Activated T-cell treated with anti-CD3 and anti-CD28 coated beads, Interleukin-2, amount 50 U/mL, for 4 hours (primary cell): Measurements from ENCODE around the gene FKBP2. TPM values are rescaled to one million over a fixed set of nuclear protein-coding genes. Genes with fewer than 3 reads are reported as not detected.

Experiments used
- ATAC-seq, 2 donors: fragments of 200-7000 bp; cut with Tn5 transposase; one replicate each; pipeline ENCODE4 v1.10.0; 2021
- DNase-seq: peaks from one replicate; pipeline ENCODE4 v3.0.0-alpha.2; 2020
- H3K27me3 Mint-ChIP-seq: one replicate; pipeline ENCODE4 v1.8.0; 2021; ENCODE audit warnings: low read depth, mixed read lengths
- H3K36me3 Mint-ChIP-seq: one replicate; pipeline ENCODE4 v1.8.0; 2022; ENCODE audit warnings: mixed read lengths; ENCODE audit not compliant: insufficient read depth
- H3K4me1 Mint-ChIP-seq: one replicate; pipeline ENCODE4 v1.8.0; 2021; ENCODE audit warnings: low read depth, mixed read lengths
- H3K4me3 Mint-ChIP-seq: one replicate; pipeline ENCODE4 v1.8.0; 2021; ENCODE audit warnings: mild to moderate bottlenecking, moderate library complexity, mixed read lengths
- H3K9me3 Mint-ChIP-seq: one replicate; pipeline ENCODE4 v1.8.0; 2021; ENCODE audit warnings: mixed read lengths
- total RNA-seq, 3 donors: library from RNA; stranded (reverse); gene quantifications; one replicate each; pipeline ENCODE4 v1.2.1, GENCODE V29; 2021

FKBP2 gene
- total RNA-seq, 3 donors from 2014 or later = 43.3 to 48.9 (median 44.4) TPM

DNA sequence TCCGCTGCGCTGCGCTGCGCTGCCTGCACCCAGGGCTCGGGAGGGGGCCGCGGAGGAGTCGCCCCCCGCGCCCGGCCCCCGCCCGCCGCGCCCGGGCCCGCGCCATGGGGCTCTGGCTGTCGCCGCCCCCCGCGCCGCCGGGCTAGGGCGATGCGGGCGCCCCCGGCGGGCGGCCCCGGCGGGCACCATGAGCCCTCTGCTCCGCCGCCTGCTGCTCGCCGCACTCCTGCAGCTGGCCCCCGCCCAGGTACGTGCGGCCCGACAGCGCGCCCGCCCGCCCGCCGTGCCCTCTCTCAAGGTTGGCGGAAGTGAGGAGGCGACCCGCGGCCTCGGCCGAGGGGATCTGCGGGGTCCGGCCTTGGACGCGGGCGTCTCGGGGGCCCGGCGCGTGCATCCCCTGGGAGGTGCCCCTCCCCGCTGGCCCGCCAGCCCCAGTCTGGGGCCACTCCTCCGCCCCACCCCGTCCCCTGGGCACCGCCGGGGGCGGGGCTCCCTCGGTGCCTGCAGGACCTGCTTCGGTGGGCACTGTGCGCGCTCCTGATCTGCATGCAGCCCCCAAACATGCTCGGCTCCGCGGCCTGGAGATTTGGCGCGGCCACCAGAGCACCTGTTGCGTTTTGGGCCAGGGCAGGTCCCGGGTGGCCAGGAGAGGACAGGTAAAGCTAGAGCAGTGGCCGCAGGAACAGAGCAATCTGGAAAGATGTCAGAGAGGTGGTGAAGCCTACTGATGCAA lies 6.1 kb upstream of the FKBP2 start:
- H3K4me1 Mint-ChIP-seq = peaks cover 33% of the 10 kb centered on the region
- no peaks in the 10 kb centered on the region for H3K36me3 Mint-ChIP-seq
- H3K27me3 Mint-ChIP-seq = no peaks in the 10 kb centered on the region
- ATAC-seq (peak; percentile 66), DNase-seq (no peak)
- H3K4me3 Mint-ChIP-seq = peak overlapping the region; percentile 83
- H3K9me3 Mint-ChIP-seq = no peaks in the 10 kb centered on the region

DNA sequence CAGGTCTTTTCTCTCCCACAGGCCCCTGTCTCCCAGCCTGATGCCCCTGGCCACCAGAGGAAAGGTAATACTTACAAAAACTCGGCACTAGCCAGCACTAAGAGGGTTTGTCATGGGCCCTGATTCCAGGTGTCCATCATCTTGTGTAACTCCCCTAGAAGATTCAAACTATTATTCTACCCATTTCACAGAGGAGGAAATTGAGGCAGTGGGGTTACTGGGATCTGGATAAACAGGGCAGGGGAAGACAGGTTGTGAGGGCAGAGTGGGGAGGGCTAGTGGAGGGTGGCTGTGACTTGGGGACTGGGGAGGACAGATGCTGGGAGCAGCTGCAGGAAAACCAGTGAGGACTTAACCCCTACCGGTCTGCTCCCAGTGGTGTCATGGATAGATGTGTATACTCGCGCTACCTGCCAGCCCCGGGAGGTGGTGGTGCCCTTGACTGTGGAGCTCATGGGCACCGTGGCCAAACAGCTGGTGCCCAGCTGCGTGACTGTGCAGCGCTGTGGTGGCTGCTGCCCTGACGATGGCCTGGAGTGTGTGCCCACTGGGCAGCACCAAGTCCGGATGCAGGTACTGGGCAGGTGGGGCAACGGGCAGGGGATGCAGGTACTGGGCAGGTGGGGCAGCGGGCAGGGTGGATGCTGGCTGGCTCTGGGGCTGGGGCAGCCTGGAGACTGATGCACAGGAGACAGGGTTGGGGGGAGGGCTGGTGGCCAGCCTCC lies 5.3 kb upstream of the FKBP2 start:
- Mint-ChIP-seq H3K9me3 (no peaks in the 10 kb centered on the region), H3K36me3 (peaks cover 2% of the 10 kb centered on the region), H3K27me3 (no peaks in the 10 kb centered on the region), H3K4me1 (peaks cover 37% of the 10 kb centered on the region), H3K4me3 (peak overlapping the region; percentile 83)
- no peak for ATAC-seq
- no peak for DNase-seq

DNA sequence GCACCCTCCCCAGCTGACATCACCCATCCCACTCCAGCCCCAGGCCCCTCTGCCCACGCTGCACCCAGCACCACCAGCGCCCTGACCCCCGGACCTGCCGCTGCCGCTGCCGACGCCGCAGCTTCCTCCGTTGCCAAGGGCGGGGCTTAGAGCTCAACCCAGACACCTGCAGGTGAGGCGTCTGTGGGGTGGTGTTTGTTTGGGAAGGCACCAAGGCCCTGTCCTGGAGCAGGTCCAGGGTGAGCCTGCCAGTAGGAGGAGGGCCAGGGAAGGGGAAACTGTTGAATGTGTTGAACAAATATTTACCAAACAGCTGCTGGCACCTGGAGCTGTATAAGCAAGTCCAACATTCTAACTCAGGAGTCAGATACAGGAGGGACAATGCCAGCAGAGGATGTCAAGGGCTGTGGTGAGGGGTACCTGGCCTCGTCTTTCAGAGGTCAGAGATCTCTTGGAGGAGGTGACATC lies 3.4 kb upstream of the FKBP2 start:
- no peaks in the 10 kb centered on the region for H3K9me3 Mint-ChIP-seq
- no peak overlapping the region for H3K4me3 Mint-ChIP-seq
- no peaks in the 10 kb centered on the region for H3K27me3 Mint-ChIP-seq
- H3K4me1 Mint-ChIP-seq = peaks cover 30% of the 10 kb centered on the region
- DNase-seq = no peak
- peaks cover 2% of the 10 kb centered on the region for H3K36me3 Mint-ChIP-seq
- no peak for ATAC-seq

- H3K36me3 Mint-ChIP-seq = peaks cover 2% of the 10 kb centered on the region
- H3K27me3 Mint-ChIP-seq = no peaks in the 10 kb centered on the region
- DNase-seq = no peak
- H3K9me3 Mint-ChIP-seq = no peaks in the 10 kb centered on the region
- no peak for ATAC-seq
- H3K4me1 Mint-ChIP-seq = peaks cover 32% of the 10 kb centered on the region
- H3K4me3 Mint-ChIP-seq = no peak overlapping the region
These were observed 2.8 kb upstream of the FKBP2 start for GRCh38 chr11:64238076-64238475.

GRCh38 chr11:64238999-64239398 lies 1.9 kb upstream of the FKBP2 start:
- Mint-ChIP-seq H3K9me3 (no peaks in the 10 kb centered on the region), H3K4me3 (no peak overlapping the region), H3K27me3 (no peaks in the 10 kb centered on the region), H3K36me3 (peaks cover 2% of the 10 kb centered on the region), H3K4me1 (peaks cover 37% of the 10 kb centered on the region)
- ATAC-seq (no peak), DNase-seq (no peak)

GRCh38 chr11:64239662-64240434 lies 1.0 kb upstream of the FKBP2 start:
- Mint-ChIP-seq H3K36me3 (peaks cover 2% of the 10 kb centered on the region), H3K27me3 (no peaks in the 10 kb centered on the region), H3K4me3 (peak overlapping the region; percentile 89), H3K4me1 (peaks cover 40% of the 10 kb centered on the region), H3K9me3 (no peaks in the 10 kb centered on the region)
- ATAC-seq (no peak), DNase-seq (no peak)

- peaks cover 2% of the 10 kb centered on the region for H3K36me3 Mint-ChIP-seq
- H3K27me3 Mint-ChIP-seq = no peaks in the 10 kb centered on the region
- ATAC-seq (peak; percentile 82 to 84), DNase-seq (peak; percentile 100)
- H3K4me1 Mint-ChIP-seq = peaks cover 31% of the 10 kb centered on the region
- H3K4me3 Mint-ChIP-seq = peak overlapping the region; percentile 89
- H3K9me3 Mint-ChIP-seq = no peaks in the 10 kb centered on the region
These were observed 271 bp downstream of the FKBP2 start for GRCh38 chr11:64241241-64241490.

DNA sequence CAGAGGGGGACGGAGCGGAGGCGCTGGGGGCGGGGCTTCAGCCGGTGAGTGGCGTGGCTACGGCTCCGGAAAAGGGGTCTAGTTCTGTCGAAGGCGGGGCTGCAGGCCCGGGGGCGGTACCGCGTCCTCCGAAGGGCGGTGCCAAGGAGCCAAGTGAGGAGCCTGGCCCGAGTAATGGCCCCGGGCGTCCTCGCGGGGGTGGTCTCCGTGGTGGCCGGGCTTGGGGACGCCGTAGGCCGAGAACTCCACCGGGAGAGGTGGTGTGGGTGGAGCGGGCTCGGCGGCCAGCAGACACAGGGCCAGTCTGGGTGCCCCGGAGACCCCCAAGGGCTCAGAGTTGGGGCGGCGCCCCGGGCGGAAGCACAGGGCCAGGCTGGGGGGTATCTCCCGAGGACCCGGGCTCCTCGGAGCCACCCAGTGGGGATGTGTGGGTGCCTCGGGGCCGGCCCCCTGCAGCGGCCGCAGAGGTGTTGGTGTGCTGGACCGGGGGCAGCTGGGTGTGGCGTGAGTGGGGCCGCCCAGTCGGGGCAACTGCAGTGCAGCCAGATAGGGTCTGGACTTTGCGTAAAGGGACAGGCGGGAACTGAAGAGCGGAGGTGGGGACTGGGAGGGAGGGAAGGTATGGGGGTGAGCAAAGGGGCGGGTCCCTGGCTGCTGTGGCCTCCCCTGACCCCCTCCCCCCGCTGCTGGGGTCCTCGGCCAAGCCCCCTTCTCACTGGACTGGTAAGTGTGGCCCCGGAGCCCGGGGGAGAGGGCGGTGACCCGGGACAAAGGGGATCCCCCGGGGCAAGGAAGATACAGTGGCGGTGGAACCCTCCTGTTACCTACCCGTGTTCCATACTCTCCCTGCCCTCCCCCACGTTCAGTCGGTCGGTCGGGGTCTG lies 838 bp downstream of the FKBP2 start:
- DNase-seq = no peak
- peak; percentile 1 for ATAC-seq

DNA sequence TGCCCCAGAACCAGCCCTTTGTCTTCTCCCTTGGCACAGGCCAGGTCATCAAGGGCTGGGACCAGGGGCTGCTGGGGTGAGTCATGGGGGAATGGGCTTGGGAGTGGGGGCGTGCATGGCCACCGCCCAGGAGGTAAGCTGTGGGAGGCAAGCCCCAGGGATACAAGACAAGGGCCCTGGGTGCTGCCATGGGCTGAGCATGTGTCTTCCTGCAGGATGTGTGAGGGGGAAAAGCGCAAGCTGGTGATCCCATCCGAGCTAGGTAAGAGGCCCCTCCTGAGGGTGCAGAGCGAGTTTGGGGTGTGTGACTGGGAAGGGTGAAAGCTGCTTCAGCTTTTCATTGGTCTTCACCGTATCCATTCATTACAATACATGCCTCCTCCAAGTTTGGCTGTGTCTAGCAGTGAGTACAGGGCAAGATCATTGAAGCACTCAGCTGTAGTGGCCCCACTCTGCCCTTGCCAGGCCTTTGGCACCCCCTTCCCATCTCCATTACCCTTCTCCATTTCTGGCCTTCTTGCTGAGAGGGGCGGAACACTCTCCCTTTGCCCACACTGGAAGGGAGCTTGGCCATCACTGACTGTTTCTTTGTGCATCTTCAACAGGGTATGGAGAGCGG lies 2.5 kb downstream of the FKBP2 start:
- no peaks in the 10 kb centered on the region for H3K9me3 Mint-ChIP-seq
- H3K27me3 Mint-ChIP-seq = no peaks in the 10 kb centered on the region
- peaks cover 2% of the 10 kb centered on the region for H3K36me3 Mint-ChIP-seq
- no peak for ATAC-seq
- no peak for DNase-seq
- peaks cover 33% of the 10 kb centered on the region for H3K4me1 Mint-ChIP-seq
- H3K4me3 Mint-ChIP-seq = peak overlapping the region; percentile 89

More for the DNA sequence above, 838 bp downstream of the FKBP2 start:
- H3K4me1 Mint-ChIP-seq = peaks cover 31% of the 10 kb centered on the region
- H3K4me3 Mint-ChIP-seq = peak overlapping the region; percentile 89
- no peaks in the 10 kb centered on the region for H3K9me3 Mint-ChIP-seq
- peaks cover 2% of the 10 kb centered on the region for H3K36me3 Mint-ChIP-seq
- H3K27me3 Mint-ChIP-seq = no peaks in the 10 kb centered on the region

GRCh38 chr11:64244107-64244506 lies 3.2 kb downstream of the FKBP2 start:
- H3K36me3 Mint-ChIP-seq = peaks cover 2% of the 10 kb centered on the region
- ATAC-seq = no peak
- peaks cover 33% of the 10 kb centered on the region for H3K4me1 Mint-ChIP-seq
- no peaks in the 10 kb centered on the region for H3K27me3 Mint-ChIP-seq
- H3K4me3 Mint-ChIP-seq = peak overlapping the region; percentile 89
- H3K9me3 Mint-ChIP-seq = no peaks in the 10 kb centered on the region
- DNase-seq = no peak

- Mint-ChIP-seq H3K27me3 (no peaks in the 10 kb centered on the region), H3K4me3 (peak overlapping the region; percentile 97), H3K36me3 (peaks cover 2% of the 10 kb centered on the region), H3K9me3 (no peaks in the 10 kb centered on the region), H3K4me1 (peaks cover 31% of the 10 kb centered on the region)
- ATAC-seq = no peak
- DNase-seq = no peak
These were observed 4.1 kb downstream of the FKBP2 start for GRCh38 chr11:64244966-64245365.

DNA sequence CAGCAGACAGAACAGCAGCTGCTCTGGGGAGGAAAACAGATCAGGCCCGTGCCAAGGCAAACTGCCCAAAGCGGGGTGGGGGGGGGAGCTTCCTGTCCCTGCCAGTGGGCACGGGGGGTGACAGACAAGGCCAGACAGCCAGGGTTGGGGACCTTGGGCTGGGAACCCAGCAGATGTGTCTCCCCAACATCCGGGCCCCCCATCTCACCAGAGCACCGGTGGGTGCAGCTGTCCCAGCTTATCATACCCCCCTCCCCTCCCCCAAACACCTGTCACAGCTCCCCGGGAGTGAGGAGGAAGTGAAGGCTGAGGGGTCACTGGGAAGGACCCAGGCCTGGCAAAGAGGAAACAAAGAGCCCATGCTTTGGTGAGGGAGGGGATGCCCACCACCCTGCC lies 4.5 kb downstream of the FKBP2 start:
- Mint-ChIP-seq H3K4me3 (peak overlapping the region; percentile 97), H3K4me1 (peaks cover 29% of the 10 kb centered on the region), H3K36me3 (no peaks in the 10 kb centered on the region), H3K9me3 (no peaks in the 10 kb centered on the region), H3K27me3 (no peaks in the 10 kb centered on the region)
- ATAC-seq = no peak
- no peak for DNase-seq

GRCh38 chr11:64245797-64246620 lies 5.1 kb downstream of the FKBP2 start:
- no peaks in the 10 kb centered on the region for H3K9me3 Mint-ChIP-seq
- peak overlapping the region; percentile 97 for H3K4me3 Mint-ChIP-seq
- no peaks in the 10 kb centered on the region for H3K27me3 Mint-ChIP-seq
- DNase-seq (peak; percentile 82), ATAC-seq (peak; percentile 16 to 20)
- peaks cover 28% of the 10 kb centered on the region for H3K4me1 Mint-ChIP-seq
- no peaks in the 10 kb centered on the region for H3K36me3 Mint-ChIP-seq
